SK-N-SH treated with all-trans-retinoic acid at 6 μM for 48 hours (cell line): ENCODE results near the gene ZSCAN30.

Source experiments
- CSRNP3 ChIP-seq: fragments of 250-450 bp; sonication (Bioruptor Pico); IDR thresholded peaks from 2 replicates; pipeline ENCODE4 v1.5.1; 2021; ENCODE audit warnings: mild to moderate bottlenecking, moderate library complexity
- OSR1 ChIP-seq: fragments of 250-450 bp; sonication (Bioruptor Pico); IDR thresholded peaks from 2 replicates; pipeline ENCODE4 v1.8.0; 2022; ENCODE audit warnings: moderate library complexity, mild to moderate bottlenecking, inconsistent platforms
- PATZ1 ChIP-seq: fragments of 250-450 bp; sonication (Bioruptor Pico); IDR thresholded peaks from 2 replicates; pipeline ENCODE4 v1.8.0; 2020; ENCODE audit warnings: mild to moderate bottlenecking, moderate library complexity, borderline replicate concordance
- TOX ChIP-seq: fragments of 250-450 bp; sonication (Bioruptor Pico); IDR thresholded peaks from 2 replicates; pipeline ENCODE4 v1.8.0; 2021; ENCODE audit warnings: mild to moderate bottlenecking, moderate library complexity, borderline replicate concordance
- ZNF565 ChIP-seq: fragments of 450-650 bp; formaldehyde crosslinking; conservative IDR thresholded peaks from 2 replicates; pipeline ENCODE4 v1.5.0; 2020; ENCODE audit warnings: low read depth, mild to moderate bottlenecking, moderate library complexity

DNA sequence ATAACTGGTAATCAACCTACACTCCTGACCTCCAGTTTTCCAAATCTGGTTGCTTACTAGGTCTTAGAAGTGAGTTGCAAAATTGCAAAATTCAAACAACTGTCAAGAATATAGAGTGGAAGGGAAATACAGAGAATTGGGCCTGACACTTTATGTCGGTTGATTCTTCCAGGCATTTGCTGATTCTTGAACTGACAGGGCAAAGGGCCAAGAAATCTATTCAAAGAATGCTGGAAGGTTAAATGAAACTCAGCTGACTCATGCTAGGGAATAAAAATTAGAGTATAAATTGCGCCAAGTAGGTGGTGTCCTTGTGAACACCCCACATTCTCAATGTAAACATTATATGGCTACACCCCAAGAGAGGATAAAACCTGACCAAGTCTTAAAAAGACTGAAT lies 21.5 kb upstream of the ZSCAN30 start:
- TF ChIP-seq OSR1 (no peak), TOX (CRISPR knock-in tag) (no peak), CSRNP3 (CRISPR knock-in tag) (no peak), ZNF565 (CRISPR knock-in tag) (no peak), PATZ1 (CRISPR knock-in tag) (no peak)
